ENCODE results near the gene CPT1C.

The CPT1C gene

GRCh38 chr19:49699364-49699763, 8.4 kb downstream of the CPT1C start:
- TF ChIP-seq, protein P1, sequence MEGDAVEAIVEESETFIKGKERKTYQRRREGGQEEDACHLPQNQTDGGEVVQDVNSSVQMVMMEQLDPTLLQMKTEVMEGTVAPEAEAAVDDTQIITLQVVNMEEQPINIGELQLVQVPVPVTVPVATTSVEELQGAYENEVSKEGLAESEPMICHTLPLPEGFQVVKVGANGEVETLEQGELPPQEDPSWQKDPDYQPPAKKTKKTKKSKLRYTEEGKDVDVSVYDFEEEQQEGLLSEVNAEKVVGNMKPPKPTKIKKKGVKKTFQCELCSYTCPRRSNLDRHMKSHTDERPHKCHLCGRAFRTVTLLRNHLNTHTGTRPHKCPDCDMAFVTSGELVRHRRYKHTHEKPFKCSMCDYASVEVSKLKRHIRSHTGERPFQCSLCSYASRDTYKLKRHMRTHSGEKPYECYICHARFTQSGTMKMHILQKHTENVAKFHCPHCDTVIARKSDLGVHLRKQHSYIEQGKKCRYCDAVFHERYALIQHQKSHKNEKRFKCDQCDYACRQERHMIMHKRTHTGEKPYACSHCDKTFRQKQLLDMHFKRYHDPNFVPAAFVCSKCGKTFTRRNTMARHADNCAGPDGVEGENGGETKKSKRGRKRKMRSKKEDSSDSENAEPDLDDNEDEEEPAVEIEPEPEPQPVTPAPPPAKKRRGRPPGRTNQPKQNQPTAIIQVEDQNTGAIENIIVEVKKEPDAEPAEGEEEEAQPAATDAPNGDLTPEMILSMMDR (conservative IDR thresholded peaks at IDR 0.05; ENCODE audit: low read depth, low read length), result no peak
- Histone ChIP-seq H3K27me3 (ENCODE audit: insufficient read depth, low read depth) (peaks cover 10% of the 10 kb centered on the region; the same call in 1 of the 2 replicates), H3K27ac (no peak overlapping the region), H3K79me2 (ENCODE audit: insufficient read depth, low read depth) (no peaks in the 10 kb centered on the region), H3K36me3 (ENCODE audit: insufficient read depth) (no peaks in the 10 kb centered on the region), H3K4me2 (no peak overlapping the region), H2AFZ (ENCODE audit: low read depth) (no peak overlapping the region), H3K9ac (no peak overlapping the region), H3K4me3 (IDR thresholded peaks at IDR 0.05; ENCODE audit: insufficient read depth, low read depth, low read length) (no peak overlapping the region), H3K4me1 (ENCODE audit: low read depth, poor library complexity, severe bottlenecking) (no peaks in the 10 kb centered on the region), H4K20me1 (ENCODE audit: insufficient read depth) (no peaks in the 10 kb centered on the region)

GRCh38 chr19:49700563-49700962, 9.6 kb downstream of the CPT1C start:
- Histone ChIP-seq H3K27me3 (ENCODE audit: insufficient read depth, low read depth) (peaks cover 13% of the 10 kb centered on the region; the same call in 1 of the 2 replicates), H3K4me3 (IDR thresholded peaks at IDR 0.05; ENCODE audit: insufficient read depth, low read depth, low read length) (no peak overlapping the region), H3K79me2 (ENCODE audit: insufficient read depth, low read depth) (no peaks in the 10 kb centered on the region), H4K20me1 (ENCODE audit: insufficient read depth) (no peaks in the 10 kb centered on the region), H2AFZ (ENCODE audit: low read depth) (no peak overlapping the region; the same call in 1 of the 2 replicates), H3K27ac (no peak overlapping the region), H3K4me1 (ENCODE audit: low read depth, poor library complexity, severe bottlenecking) (no peaks in the 10 kb centered on the region), H3K36me3 (ENCODE audit: insufficient read depth) (no peaks in the 10 kb centered on the region), H3K9ac (no peak overlapping the region), H3K4me2 (no peak overlapping the region)
- TF ChIP-seq, protein P1 (conservative IDR thresholded peaks at IDR 0.05; ENCODE audit: low read depth, low read length), result no peak

DNA sequence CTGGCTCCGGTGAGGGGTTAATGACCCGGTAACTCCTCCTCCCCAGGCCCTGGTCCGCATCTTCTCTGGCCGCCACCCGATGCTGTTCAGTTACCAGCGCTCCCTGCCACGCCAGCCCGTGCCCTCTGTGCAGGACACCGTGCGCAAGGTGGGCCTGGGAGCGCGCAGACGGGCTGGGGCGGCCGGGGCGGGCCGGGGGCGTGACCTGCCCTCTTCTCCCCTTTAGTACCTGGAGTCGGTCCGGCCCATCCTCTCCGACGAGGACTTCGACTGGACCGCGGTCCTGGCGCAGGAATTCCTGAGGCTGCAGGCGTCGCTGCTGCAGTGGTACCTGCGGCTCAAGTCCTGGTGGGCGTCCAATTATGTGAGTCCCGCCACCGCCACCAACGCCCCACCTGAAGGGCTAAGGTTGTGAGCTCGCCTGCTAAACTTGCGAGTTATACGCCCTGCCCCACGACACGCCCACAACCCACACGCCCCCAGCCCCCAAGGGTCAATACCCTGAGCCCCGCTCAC, 10.4 kb downstream of the CPT1C start:
- no peaks in the 10 kb centered on the region for H3K4me1 ChIP-seq (ENCODE audit: low read depth, poor library complexity, severe bottlenecking)
- no peak overlapping the region for H3K27ac ChIP-seq
- no peak overlapping the region; the same call in 1 of the 2 replicates for H2AFZ ChIP-seq (ENCODE audit: low read depth)
- H3K4me3 ChIP-seq (IDR thresholded peaks at IDR 0.05; ENCODE audit: insufficient read depth, low read depth, low read length), result no peak overlapping the region
- H3K9ac ChIP-seq, result no peak overlapping the region
- H4K20me1 ChIP-seq (ENCODE audit: insufficient read depth), result no peaks in the 10 kb centered on the region
- H3K4me2 ChIP-seq, result no peak overlapping the region
- H3K79me2 ChIP-seq (ENCODE audit: insufficient read depth, low read depth), result no peaks in the 10 kb centered on the region
- H3K36me3 ChIP-seq (ENCODE audit: insufficient read depth), result no peaks in the 10 kb centered on the region
- TF ChIP-seq, protein P1 (conservative IDR thresholded peaks at IDR 0.05; ENCODE audit: low read depth, low read length), result no peak
- H3K27me3 ChIP-seq (ENCODE audit: insufficient read depth, low read depth), result peaks cover 13% of the 10 kb centered on the region; the same call in 1 of the 2 replicates

- Histone ChIP-seq H3K27ac (no peak overlapping the region), H2AFZ (ENCODE audit: low read depth) (no peak overlapping the region), H3K27me3 (ENCODE audit: insufficient read depth, low read depth) (peaks cover 35% of the 10 kb centered on the region; the same call in 1 of the 2 replicates), H3K4me3 (IDR thresholded peaks at IDR 0.05; ENCODE audit: insufficient read depth, low read depth, low read length) (no peak overlapping the region), H3K79me2 (ENCODE audit: insufficient read depth, low read depth) (no peaks in the 10 kb centered on the region), H3K36me3 (ENCODE audit: insufficient read depth) (no peaks in the 10 kb centered on the region), H4K20me1 (ENCODE audit: insufficient read depth) (no peaks in the 10 kb centered on the region), H3K4me1 (ENCODE audit: low read depth, poor library complexity, severe bottlenecking) (peaks cover 7% of the 10 kb centered on the region), H3K4me2 (no peak overlapping the region), H3K9ac (no peak overlapping the region)
- TF ChIP-seq, protein P1 (conservative IDR thresholded peaks at IDR 0.05; ENCODE audit: low read depth, low read length), result no peak
Observed at GRCh38 chr19:49704888-49705642, 14.1 kb downstream of the CPT1C start.
